Sigmoid colon (tissue), 7 donors: ENCODE results near the gene NELFA. TPM values are rescaled to one million over a fixed set of nuclear protein-coding genes. Genes with fewer than 3 reads are reported as not detected.

Source experiments
- DNase-seq: peaks from one replicate; pipeline ENCODE4 v3.0.0-alpha.2; 2019
- H3K27ac ChIP-seq, 4 donors: fragments of 200-600 bp; sonication (generic); one replicate each; pipeline ENCODE4 v1.5.1; 2016 to 2019; ENCODE audit warnings: mild to moderate bottlenecking in 1 of 4
- H3K27me3 ChIP-seq, 3 donors: fragments of 200-600 bp; sonication (generic); one replicate each; pipeline ENCODE4 v1.5.1; 2019; ENCODE audit warnings: mild to moderate bottlenecking in 1 of 3
- H3K36me3 ChIP-seq, 4 donors: fragments of 200-600 bp; sonication (generic); one replicate each; pipeline ENCODE4 v1.5.1; 2016 to 2019
- H3K4me1 ChIP-seq, 4 donors: fragments of 200-600 bp; sonication (generic); one replicate each; pipeline ENCODE4 v1.5.1; 2017 to 2019
- H3K4me3 ChIP-seq, 4 donors: fragments of 200-600 bp; sonication (generic); one replicate each; pipeline ENCODE4 v1.5.1; 2017 to 2019; ENCODE audit warnings: mild to moderate bottlenecking in 2 of 4, moderate library complexity in 1 of 4
- H3K9me3 ChIP-seq, 4 donors: fragments of 200-600 bp in 3 of 4; sonication (generic) in 3 of 4; one replicate each; pipeline versions ENCODE4 v1.5.1 to v1.6.1; 2013 to 2019
- CTCF ChIP-seq, 4 experiments: fragments of 450-650 bp in 3 of 4; fragments of 200-600 bp in 1 of 4; IDR thresholded peaks; one replicate each; pipeline ENCODE4 v1.5.1; 2016 to 2019; ENCODE audit warnings: antibody characterized with exemption in 4 of 4, mild to moderate bottlenecking in 3 of 4, moderate library complexity in 2 of 4
- EP300 ChIP-seq, 4 donors: sonication (generic); formaldehyde crosslinking; IDR thresholded peaks; one replicate each; pipeline ENCODE4 v1.6.1; 2017; ENCODE audit warnings: antibody characterized with exemption in 4 of 4
- POLR2A ChIP-seq, 2 donors: fragments of 450-650 bp; IDR thresholded peaks; one replicate each; pipeline ENCODE4 v1.6.1; 2016; ENCODE audit warnings: antibody characterized with exemption in 2 of 2, mild to moderate bottlenecking in 2 of 2, moderate library complexity in 2 of 2
- POLR2AphosphoS5 ChIP-seq, 4 donors: sonication (generic); formaldehyde crosslinking; IDR thresholded peaks; one replicate each; pipeline ENCODE4 v1.6.1; 2017; ENCODE audit warnings: antibody characterized with exemption in 4 of 4
- WGBS, 2 donors: extraction: QIAGEN DNeasy Blood & Tissue Kit; methylation state at CpG; one replicate each; pipeline ENCODE4 v1.1.7; 2013; 5-methylcytosine and 5-hydroxymethylcytosine counted together
- intact Hi-C: fragments of 100-400 bp; cut with DNase I; formaldehyde crosslinking; loops from one replicate; pipeline ENCODE4 v1.15.1; 2023
- polyA plus RNA-seq, 3 donors: library from polyadenylated mRNA; stranded (reverse); fragments of 200-250 nt; gene quantifications; one replicate each; pipeline ENCODE4 v1.2.3, GENCODE V29; 2013
- small RNA-seq, 3 donors: library from RNA; depleted of rRNA; stranded (forward); fragments of <200 nt; gene quantifications; one replicate each; pipeline ENCODE3, GENCODE V24; 2016
- total RNA-seq, 4 donors: library from RNA; depleted of rRNA; stranded (reverse); fragments of >200 nt; gene quantifications; one replicate each; pipeline ENCODE4 v1.1.0, GENCODE V29; 2016
- donor health status: healthy with polysubstance abuse.
- donor health status: Bipolar disorder and iron deficiency.
- donor health status: healthy.

NELFA gene
- total and polyA plus RNA-seq, 7 donors = 13.8 to 27.4 (median 15.3) TPM

DNA sequence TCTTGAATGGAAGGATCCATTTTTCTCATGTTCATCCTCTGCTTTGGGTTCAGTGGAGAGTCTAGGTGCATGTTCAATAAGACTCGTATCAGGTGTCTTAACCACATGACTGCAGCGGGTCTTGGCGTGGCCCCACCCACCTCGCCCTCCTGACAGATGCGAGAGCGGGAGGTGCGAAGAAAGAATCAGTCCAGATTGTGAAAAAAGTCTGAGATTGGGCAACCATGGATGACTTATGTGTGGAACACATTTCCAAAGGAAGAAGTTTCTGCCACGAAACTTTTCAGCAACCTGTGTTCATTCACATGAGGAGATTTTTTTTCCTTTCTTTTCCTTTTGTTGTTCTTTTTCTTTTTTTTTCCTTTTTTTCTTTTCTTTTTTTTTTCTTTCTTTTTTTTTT lies 70.7 kb downstream of the NELFA start:
- 94 to 95% methylated on average over 8 of the region's 8 CpGs for WGBS, 2 donors

DNA sequence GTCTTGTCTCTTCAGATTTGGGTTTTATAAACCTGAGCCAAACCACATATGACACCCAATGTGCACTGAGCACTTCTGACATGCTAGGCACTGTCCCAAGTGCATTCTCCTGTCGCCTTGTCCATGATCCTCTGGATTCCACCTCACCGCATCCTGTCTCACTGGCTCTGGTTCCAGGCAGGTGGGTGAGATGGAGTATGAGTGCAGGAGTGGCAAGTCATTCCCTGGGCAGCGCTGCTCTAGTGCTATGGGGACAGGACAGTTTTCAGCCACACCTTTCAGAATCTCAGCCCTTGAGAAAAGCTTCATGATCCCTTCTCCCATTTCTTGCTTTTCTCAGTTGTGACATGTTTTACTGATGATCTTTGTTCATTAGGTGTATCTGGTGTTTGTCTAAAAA lies 71.2 kb downstream of the NELFA start:
- no peak for TF ChIP-seq POLR2A (IDR thresholded peaks at IDR 0.05)
- DNase-seq = no peak
- Histone ChIP-seq H3K27me3 (no peaks in the 10 kb centered on the region), H3K4me3 (no peak overlapping the region), H3K4me1 (no peaks in the 10 kb centered on the region), H3K36me3 (peaks cover 0 to 72% (median 3%) of the 10 kb centered on the region in 4 donors), H3K27ac (no peak overlapping the region), H3K9me3 (no peaks in the 10 kb centered on the region)
- intact Hi-C loops = no loop called here
- 98% methylated on average over 3 of the region's 3 CpGs for WGBS, 2 donors

More for the DNA sequence above, 70.7 kb downstream of the NELFA start:
- no peaks in the 10 kb centered on the region for H3K9me3 ChIP-seq
- H3K36me3 ChIP-seq = peaks cover 0 to 72% (median 7%) of the 10 kb centered on the region in 4 donors
- no peak for DNase-seq
- intact Hi-C loops = no loop called here
- H3K27me3 ChIP-seq = no peaks in the 10 kb centered on the region
- H3K27ac ChIP-seq = no peak overlapping the region
- H3K4me3 ChIP-seq = no peak overlapping the region
- H3K4me1 ChIP-seq = no peaks in the 10 kb centered on the region
- TF ChIP-seq POLR2A (IDR thresholded peaks at IDR 0.05) (no peak), POLR2AphosphoS5 (IDR thresholded peaks at IDR 0.05) (no peak), CTCF (IDR thresholded peaks at IDR 0.05) (no peak), EP300 (IDR thresholded peaks at IDR 0.05) (no peak)

GRCh38 chr4:1933700-1934099 lies 75.1 kb downstream of the NELFA start:
- no peak for TF ChIP-seq EP300 (IDR thresholded peaks at IDR 0.05)
- TF ChIP-seq POLR2AphosphoS5 (IDR thresholded peaks at IDR 0.05) = no peak
- no peak for TF ChIP-seq POLR2A (IDR thresholded peaks at IDR 0.05)
- no peak for TF ChIP-seq CTCF (IDR thresholded peaks at IDR 0.05)
- H3K4me1 ChIP-seq = no peaks in the 10 kb centered on the region

DNA sequence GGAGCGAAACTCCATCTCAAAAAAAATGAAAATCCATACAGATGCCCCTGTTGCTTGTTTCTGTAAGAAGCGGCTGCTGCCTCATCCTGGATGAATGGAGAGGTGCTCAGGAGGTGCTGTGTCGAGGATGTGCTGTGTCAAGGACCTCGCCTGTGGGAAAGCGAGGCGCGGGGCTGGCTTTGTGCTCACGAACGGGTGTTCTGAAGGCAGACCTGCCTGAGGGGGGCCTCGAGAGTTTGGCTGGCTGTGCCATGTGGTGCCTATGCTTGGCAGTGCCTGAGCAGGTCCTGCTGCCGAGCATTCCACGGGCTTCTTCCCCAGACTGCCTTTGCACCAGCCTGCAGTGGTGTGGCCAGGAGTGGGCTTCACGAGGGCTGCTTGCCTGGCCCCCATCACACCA lies 76.0 kb downstream of the NELFA start:
- H3K36me3 ChIP-seq = peaks cover 0 to 70% (median 12%) of the 10 kb centered on the region in 4 donors

More at GRCh38 chr4:1933700-1934099, 75.1 kb downstream of the NELFA start:
- no peaks in the 10 kb centered on the region for H3K27me3 ChIP-seq
- no peak for DNase-seq
- intact Hi-C loops = no loop called here
- H3K27ac ChIP-seq = no peak overlapping the region
- H3K36me3 ChIP-seq = peaks cover 0 to 73% (median 12%) of the 10 kb centered on the region in 4 donors
- H3K4me3 ChIP-seq = no peak overlapping the region
- WGBS, 2 donors = 74 to 92% methylated on average over 3 of the region's 3 CpGs
- no peaks in the 10 kb centered on the region for H3K9me3 ChIP-seq

More for the DNA sequence above, 76.0 kb downstream of the NELFA start:
- H3K27me3 ChIP-seq = no peaks in the 10 kb centered on the region
- no peaks in the 10 kb centered on the region for H3K4me1 ChIP-seq
- 96 to 97% methylated on average over 13 of the region's 13 CpGs for WGBS, 2 donors
- DNase-seq = no peak
- intact Hi-C loops = no loop called here
- TF ChIP-seq EP300 (IDR thresholded peaks at IDR 0.05) (no peak), POLR2AphosphoS5 (IDR thresholded peaks at IDR 0.05) (no peak), CTCF (IDR thresholded peaks at IDR 0.05) (no peak), POLR2A (IDR thresholded peaks at IDR 0.05) (no peak)
- no peak overlapping the region for H3K27ac ChIP-seq
- H3K4me3 ChIP-seq = no peak overlapping the region
- no peaks in the 10 kb centered on the region for H3K9me3 ChIP-seq

Small RNA genes within 50 kb of the gene (small RNA-seq; reads per million reads assigned to genes)
- gene SCARNA22 = 5.9 to 62.0 (median 37.4) reads per million in 3 donors

Other genes with a start within 250 kb of the NELFA start
- gene FGFR3, start 215.7 kb downstream of the NELFA start, total RNA-seq = under 1 TPM; 0.16 to 0.83 (median 0.56) TPM
- gene FGFR3, start 215.7 kb downstream of the NELFA start, polyA plus RNA-seq = 10 to 100 TPM in 1 of 3 donors, 1 to 10 TPM in 2; 3.7 to 14.0 (median 6.0) TPM
- 10 to 100 TPM; 15.0 to 22.4 (median 17.8) TPM for gene LETM1, start 152.8 kb downstream of the NELFA start, total RNA-seq
- 10 to 100 TPM; 11.4 to 91.6 (median 36.1) TPM for gene LETM1, start 152.8 kb downstream of the NELFA start, polyA plus RNA-seq
- gene NSD2, start 137.6 kb downstream of the NELFA start, total RNA-seq = 10 to 100 TPM; 33.9 to 56.5 (median 38.0) TPM
- 10 to 100 TPM in 2 of 3 donors, 1 to 10 TPM in 1; 7.2 to 57.9 (median 22.4) TPM for gene NSD2, start 137.6 kb downstream of the NELFA start, polyA plus RNA-seq
- under 1 TPM in 3 of 4 donors, not detected in 1; 0.27 to 0.36 (median 0.28) TPM for gene NAT8L, start 50.4 kb upstream of the NELFA start, total RNA-seq
- gene NAT8L, start 50.4 kb upstream of the NELFA start, polyA plus RNA-seq = 1 to 10 TPM in 1 of 3 donors, under 1 TPM in 1, not detected in 1; under 0.01 to 2.4 TPM
- gene HAUS3, start 233.1 kb upstream of the NELFA start, total RNA-seq = 10 to 100 TPM; 12.1 to 18.5 (median 16.4) TPM
- gene HAUS3, start 233.1 kb upstream of the NELFA start, polyA plus RNA-seq = 1 to 10 TPM; 3.2 to 7.7 (median 6.0) TPM
- gene POLN, start 233.1 kb upstream of the NELFA start, total RNA-seq = 1 to 10 TPM; 1.8 to 9.4 (median 2.6) TPM
- gene POLN, start 233.1 kb upstream of the NELFA start, polyA plus RNA-seq = 1 to 10 TPM in 1 of 3 donors, under 1 TPM in 1, not detected in 1; 0.60 to 1.1 TPM